ENCODE measurements around the gene GTPBP6.

DNA sequence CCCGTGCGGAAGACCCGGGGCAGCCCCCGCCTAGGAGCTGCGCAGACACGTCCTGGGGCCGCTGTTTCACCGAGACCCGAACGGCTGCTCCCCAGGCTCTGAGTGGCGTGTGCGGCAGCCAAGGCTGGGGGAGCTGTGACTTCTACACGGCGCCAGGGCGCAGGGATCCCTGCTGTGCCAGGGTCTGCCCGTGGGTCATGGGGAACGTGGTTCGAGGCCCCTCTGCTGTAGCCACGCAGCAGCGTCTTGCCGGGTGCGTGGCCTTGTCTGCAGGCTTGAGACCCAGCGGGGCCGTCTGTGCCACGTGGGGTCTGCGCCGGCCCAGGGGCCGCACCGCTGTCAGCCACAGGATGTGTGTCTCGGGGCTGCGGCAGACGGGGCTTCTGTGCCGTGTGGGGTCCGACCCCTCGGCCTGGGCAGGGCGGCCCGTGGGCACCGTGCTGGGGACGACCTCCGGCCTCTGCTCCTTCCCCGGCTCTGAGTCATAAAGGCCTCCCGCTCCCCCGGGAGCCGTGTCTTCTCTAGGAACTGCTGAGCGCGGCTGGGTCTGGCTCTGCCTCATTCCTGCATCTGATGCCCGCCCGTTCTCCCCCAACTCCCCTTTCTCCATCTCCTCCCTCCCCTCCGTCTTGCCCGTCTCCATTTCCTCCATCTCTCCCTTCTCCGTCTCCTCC lies 12.7 kb upstream of the GTPBP6 start:
- TF ChIP-seq POLR2AphosphoS5 (IDR thresholded peaks at IDR 0.05; ENCODE audit: low read depth, low read length), result no peak
- no peak for TF ChIP-seq POLR2A (IDR thresholded peaks at IDR 0.05; ENCODE audit: low read depth, low read length)
